Central memory CD4-positive, alpha-beta T cell (primary cell): ENCODE data around the gene FMN1.

Experiments used
- DNase-seq: peaks from one replicate; pipeline ENCODE4 v3.0.0; 2022

The FMN1 gene

DNA sequence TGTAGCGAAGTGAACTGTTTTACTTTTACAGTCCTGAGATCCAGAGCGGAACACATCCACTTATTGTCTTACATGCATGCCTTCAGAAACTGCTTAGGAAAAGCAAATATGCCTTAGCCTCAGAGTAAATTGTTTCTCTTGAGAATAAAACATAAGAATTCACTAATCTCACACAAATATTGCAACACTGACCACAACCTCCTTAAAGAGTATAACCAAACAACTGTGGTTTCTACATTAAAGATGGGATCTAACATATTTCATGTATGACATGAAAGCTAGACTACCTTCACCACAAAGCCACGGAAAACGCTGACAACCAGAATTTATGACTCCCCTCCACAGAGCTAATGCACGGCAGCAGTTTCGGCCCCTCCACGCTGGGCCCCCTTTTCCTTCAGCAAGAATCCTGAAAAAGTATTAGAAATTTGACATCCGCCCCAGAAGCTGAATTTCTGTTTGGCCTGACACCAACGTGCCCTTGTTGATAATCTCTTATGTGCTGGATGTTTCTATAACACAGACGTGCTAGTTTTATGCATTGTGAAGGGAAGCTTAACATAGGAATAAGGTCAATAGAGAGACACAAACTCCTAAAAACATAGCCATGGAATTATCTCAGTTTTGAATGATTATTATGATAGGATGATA lies 392.1 kb downstream of the FMN1 start:
- DNase-seq: no peak

GRCh38 chr15:32799936-32800535 lies 394.5 kb downstream of the FMN1 start:
- no peak for DNase-seq

- DNase-seq: no peak
Measured at GRCh38 chr15:32796856-32797255, 397.7 kb downstream of the FMN1 start.

GRCh38 chr15:32794973-32795372 lies 399.5 kb downstream of the FMN1 start:
- DNase-seq: no peak

DNA sequence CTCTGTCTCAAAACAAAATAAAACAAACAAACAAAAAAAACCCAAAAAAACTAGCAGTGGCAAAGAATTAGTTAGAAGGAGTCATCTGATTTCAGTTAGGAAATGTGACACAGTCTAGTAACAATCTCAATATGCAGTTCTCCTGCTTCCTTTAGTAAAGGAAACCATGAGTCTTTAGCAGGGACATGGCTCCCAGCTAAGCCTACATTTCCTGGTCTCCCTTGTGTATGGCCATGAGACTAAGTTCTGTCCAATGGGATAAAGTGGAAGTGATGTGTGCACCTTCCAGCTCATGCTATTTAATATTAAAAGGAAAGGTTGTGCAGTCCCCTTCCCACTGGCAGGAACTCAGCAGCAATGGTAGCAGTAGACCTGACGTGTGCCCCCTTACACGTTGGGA lies 402.1 kb downstream of the FMN1 start:
- no peak for DNase-seq

DNA sequence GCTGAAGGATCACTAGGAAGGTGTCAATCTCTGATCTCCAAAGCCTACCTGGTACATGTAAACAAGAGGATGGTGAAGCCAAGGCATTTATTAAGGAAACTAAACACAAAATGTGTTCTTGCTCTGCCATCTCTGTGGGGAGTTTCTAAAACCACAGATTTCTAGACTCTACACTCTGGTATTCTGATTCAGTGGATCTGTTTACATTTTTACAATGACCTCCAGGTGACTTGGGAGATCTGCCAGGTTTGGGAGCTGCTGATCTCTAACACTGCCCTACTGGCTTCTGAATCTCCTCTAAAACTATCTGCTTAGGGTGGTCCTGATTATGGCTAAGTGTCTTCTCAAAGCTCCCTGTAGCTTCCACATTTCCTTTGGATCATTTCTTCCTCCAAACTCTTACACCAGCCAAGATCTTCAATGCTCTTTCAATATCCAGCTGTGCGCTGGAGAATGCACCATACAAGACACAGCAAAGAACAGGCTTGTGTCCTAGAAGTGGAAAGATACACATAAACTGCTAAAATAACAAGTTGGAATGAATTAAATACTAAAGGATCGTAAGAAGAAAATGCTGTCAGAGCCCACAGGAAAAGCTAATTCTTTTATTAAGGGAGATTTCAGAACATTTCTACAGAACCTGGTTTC lies 404.0 kb downstream of the FMN1 start:
- no peak for DNase-seq

GRCh38 chr15:32787949-32788348 lies 406.6 kb downstream of the FMN1 start:
- no peak for DNase-seq

GRCh38 chr15:32786906-32787305 lies 407.6 kb downstream of the FMN1 start:
- no peak for DNase-seq

DNA sequence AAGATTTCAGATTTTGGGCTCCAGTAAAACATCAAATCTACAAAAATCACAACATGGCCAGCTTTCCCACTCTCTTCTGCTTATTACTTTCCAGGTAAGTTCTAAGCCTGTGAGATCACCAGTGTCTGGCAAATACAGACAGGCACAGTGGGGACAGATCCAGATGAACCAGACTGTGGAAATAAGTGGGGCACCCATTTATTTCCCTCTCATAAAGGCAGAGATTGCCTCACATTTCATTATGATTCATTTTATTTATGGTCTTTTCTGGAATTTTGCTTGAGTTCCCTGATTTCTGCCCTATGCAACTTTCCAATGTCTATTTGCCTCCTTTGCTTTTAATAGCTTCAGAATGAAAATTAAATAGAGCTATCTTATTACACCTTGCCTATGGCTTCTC lies 409.9 kb downstream of the FMN1 start:
- DNase-seq: no peak

- DNase-seq: no peak
Measured at GRCh38 chr15:32781781-32782180, 412.7 kb downstream of the FMN1 start.

DNA sequence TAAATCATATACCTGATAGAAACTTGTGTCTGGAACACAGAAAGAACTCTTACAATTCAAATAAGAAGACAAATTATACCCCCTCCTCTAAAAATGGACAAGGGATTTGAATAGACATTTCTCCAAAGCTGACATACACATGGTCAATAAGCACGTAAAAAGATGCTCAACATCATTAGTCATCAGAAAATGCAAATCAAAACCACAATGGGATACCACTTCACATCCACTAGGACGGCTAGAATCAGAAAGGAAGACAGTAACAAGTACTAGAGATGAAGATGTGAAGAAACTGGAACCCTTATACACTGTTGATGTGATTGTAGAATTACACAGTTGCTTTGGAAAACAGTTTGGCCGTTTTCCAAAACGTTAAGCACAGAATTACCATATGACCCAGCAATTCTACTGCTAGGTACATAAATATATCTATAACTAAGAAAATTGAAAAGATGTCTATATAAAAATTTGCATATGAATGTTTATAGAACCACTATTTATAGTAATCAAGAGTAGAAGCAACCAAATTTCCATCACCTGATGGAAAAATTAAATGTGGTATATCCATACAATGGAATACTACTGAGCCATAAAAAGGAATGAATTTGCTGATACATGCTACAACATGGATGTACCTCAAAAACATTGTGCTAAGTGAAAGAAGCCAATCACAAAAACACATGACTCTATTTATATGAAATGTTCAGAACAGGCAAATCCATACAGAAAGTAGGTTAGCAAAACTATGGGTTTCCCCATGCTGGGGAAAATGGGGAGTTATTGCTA lies 415.9 kb downstream of the FMN1 start:
- no peak for DNase-seq

GRCh38 chr15:32775103-32775502 lies 419.4 kb downstream of the FMN1 start:
- no peak for DNase-seq

GRCh38 chr15:32774022-32774421 lies 420.5 kb downstream of the FMN1 start:
- DNase-seq: no peak

DNA sequence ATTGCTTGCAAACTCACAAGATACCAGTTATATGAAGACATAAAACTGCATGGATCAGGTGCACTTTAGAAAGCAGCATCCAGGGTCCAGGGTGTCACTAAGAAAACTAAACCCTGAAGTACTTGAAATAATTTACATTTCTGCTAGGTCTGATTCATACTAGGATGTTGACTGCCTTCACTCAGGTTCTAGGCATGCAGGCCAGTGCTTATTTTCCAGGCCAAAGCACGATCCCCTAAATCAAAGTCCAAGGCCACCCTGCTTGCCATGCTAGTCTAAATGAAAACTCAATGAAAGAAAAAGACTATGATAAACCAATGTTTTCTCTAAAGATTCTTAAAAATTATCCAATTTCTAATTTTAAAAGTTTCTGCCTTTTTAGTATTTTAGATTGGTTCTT lies 427.3 kb downstream of the FMN1 start:
- no peak for DNase-seq

DNA sequence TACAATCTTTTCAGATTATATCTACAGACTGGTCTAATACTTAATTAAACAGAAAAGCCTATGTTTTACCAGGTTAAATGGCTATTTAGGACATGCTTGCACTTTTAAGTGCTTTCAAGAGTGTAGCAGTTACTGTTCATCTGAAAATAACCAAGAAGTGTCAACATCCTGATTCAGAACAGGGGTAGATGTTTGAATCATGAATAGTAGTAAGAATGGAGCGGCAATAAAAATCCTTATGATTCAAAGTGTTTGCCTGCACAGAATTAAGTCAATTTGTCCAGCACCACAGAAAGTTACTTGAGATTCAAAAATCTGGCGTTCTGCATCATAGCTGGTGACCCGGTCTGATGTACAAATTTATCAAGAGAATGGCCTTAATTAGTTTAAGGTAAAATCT lies 428.4 kb downstream of the FMN1 start:
- DNase-seq: no peak

- no peak for DNase-seq
Measured at GRCh38 chr15:32765236-32765635, 429.3 kb downstream of the FMN1 start.

GRCh38 chr15:32763295-32763694 lies 431.2 kb downstream of the FMN1 start:
- no peak for DNase-seq

DNA sequence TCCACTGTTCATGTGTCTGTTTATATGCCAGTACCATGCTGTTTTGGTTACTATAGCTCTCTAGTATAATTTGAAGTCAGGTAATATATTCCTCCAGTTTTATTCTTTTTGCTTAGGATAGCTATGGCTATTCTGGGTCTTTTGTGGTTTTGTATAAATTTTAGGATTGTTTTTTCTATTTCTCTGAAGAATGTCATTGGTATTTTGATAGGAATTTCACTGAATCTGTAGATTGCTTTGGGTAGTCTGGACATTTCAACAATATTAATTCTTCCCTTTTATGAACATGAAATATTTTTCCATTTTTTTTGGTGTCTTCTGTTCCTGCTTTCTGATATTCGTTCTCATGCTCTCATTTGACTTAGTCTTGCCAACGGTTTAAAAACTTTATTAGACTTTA lies 437.1 kb downstream of the FMN1 start:
- no peak for DNase-seq

DNA sequence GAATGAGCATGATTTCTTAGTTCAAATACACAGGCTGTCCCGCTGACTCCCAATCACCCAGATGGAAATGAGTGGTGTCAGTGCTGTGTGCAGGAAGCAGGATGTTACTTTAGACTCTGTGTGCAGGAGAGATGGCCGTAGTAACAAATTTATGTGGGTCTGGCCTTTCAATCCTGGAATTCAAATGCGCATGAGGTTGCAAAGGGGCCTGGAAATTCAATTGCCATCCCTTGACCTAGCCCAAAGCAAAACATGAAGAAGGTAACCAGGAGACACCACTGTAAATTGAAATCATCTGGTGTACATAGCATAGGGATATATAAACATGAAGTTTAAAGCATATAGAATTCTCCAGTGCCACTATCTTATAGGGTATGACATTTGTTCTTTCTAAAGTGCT lies 443.5 kb downstream of the FMN1 start:
- no peak for DNase-seq

DNA sequence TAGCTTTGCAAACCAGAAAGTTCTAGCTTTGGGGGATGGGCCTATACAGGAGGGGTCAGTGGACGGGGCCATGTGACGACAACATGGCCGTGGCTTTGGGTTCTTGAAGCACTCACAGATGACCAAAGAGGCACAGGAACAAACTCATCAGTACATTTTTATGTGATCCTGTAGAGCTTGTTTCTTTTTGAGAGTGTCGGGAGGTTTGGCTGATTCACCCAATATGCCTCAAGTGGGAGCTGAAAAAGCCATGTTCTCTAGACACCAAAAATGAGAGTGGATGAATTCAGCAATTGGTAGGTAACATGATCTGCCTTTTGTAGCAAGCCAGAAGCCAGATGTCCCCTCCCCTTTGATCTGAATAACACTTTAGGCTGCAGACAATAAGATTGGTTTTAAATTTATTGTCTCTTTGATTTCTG lies 446.6 kb downstream of the FMN1 start:
- no peak for DNase-seq

DNA sequence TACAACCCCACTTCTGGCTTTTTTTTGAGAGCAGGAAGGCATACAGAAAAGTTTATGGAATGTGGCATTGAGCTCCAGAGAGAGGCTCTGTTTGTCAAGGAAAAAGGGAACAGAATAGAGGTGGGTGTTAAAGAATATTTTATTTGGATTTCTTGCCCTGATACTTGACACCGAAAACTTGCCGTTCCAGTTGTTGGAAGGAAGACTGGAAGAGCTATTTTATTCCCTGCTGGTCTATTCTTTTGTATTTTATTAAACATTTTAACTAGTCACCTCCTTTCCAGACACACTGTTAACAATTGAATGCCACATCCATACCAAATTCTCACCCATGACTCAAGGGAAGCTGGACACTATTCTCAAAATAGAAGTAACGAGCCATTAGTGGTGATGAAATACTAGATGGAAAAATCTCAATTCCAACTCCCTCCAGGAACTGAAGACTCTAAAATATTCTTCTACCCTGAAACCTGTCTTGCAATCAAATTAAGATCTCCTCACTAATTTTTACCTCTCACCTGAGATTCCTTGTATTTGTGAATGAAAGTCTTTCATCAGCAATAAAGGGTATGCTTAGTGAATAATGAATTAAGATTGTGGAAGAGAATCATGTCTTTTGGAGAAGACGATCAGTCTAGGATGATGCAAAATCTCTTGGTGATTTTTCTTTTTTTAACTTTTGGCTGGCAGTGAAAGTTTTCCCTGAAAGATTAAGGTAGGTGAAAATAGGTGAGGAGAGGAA lies 448.2 kb downstream of the FMN1 start:
- DNase-seq: no peak

DNA sequence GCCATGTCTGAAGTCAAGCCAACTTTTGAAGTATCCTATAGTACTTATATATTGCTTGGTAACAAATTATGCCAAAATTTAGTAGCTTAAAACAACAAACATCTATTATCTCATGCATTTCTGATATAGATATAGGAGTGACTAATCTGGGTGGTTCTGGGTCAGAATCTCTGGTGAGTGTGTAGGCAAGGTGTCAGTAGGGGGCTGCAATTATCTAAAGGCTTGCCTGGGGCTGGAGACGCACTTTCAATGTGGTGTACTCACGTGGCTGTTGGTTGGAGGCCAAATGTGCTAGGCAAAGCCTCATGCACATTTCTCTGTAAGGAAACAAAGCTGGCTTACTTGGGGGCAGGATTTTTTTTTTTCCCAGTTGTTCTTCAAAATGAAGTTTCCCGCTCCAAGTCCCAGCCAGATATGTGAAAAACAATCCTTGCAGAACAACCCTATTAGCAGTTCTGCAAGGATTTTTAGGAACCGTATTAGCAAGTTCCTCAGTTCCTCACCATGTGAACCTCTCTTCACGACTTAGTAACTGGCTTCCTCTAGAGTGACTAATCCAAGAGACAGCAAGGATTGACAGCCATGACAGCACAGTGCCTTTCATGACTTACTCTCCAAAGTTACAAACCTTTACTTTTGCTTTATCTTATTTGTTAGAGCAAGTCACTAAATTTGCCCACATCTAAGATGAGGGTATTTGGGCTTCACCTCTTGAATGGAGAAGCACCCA lies 450.9 kb downstream of the FMN1 start:
- DNase-seq: no peak
